HepG2 (cell line): ENCODE data around the gene CLEC4M. TPM values are rescaled to one million over a fixed set of nuclear protein-coding genes. Genes with fewer than 3 reads are reported as not detected.

ENCODE experiments used
- ATAC-seq: fragments of 200-7000 bp; cut with Tn5 transposase; 3 replicates; pipeline ENCODE4 v1.9.1; 2020; ENCODE audit warnings: mild to moderate bottlenecking, moderate library complexity
- BruUV-seq: library from RNA; stranded (reverse); fragments of 400-500 nt; replicated peaks from 2 replicates; lab custom pipeline; 2021; lab: Mats Ljungman, UMichigan
- CTCF ChIA-PET: fragments of 300-600 bp; formaldehyde crosslinking; extraction: SDS; loops from one replicate; lab custom pipeline; 2021; ENCODE audit warnings: low total read pairs, inconsistent platforms, low intra/inter-chr PET ratio; lab: Yijun Ruan, JAX
- POLR2A ChIA-PET: fragments of 350-600 bp; sonication (Branson Sonifier 250); formaldehyde crosslinking; loops from one replicate; lab custom pipeline; 2020; ENCODE audit warnings: antibody characterized with exemption, inconsistent platforms; lab: Yijun Ruan, JAX
- DNase-seq: peaks from one replicate; pipeline ENCODE4 v3.0.0-alpha.2; 2015; ENCODE audit warnings: low spot score
- FAIRE-seq: peaks from 3 replicates; lab custom pipeline; 2011; peaks lifted over from hg19 to GRCh38; lab: Jason Lieb, UNC
- H2AFZ ChIP-seq: one replicate; pipeline ENCODE4 v1.6.1; 2011; ENCODE audit warnings: low read length, inconsistent platforms
- H3K27ac ChIP-seq: fragments of 300-600 bp; 3 replicates; pipeline ENCODE4 v1.8.0; 2011; ENCODE audit warnings: mixed run types, mild to moderate bottlenecking, mixed read lengths, low read length, inconsistent platforms; ENCODE audit not compliant: insufficient read depth; ENCODE audit errors: extremely low read length
- H3K27me3 ChIP-seq, 2 experiments: fragments of 200-600 bp in 1 of 2; 2 replicates in 1 of 2; 3 replicates in 1 of 2; pipeline versions ENCODE4 v1.6.0 to v1.8.0; 2011; ENCODE audit warnings: low read length in 2 of 2, mild to moderate bottlenecking in 2 of 2, moderate library complexity in 2 of 2, inconsistent platforms in 1 of 2; ENCODE audit not compliant: insufficient read depth in 2 of 2, control insufficient read depth in 1 of 2
- H3K36me3 ChIP-seq, 2 experiments: fragments of 200-600 bp in 1 of 2; replicated peaks in 1 of 2; 2 replicates in 1 of 2; 3 replicates in 1 of 2; pipeline versions ENCODE4 v1.5.1 to v1.8.0; 2011; ENCODE audit warnings: low read length in 2 of 2, inconsistent platforms in 1 of 2; ENCODE audit not compliant: insufficient read depth in 2 of 2, control insufficient read depth in 1 of 2
- H3K4me1 ChIP-seq: 2 replicates; pipeline ENCODE4 v1.5.1; 2012; ENCODE audit warnings: low read length, inconsistent platforms; ENCODE audit not compliant: insufficient read depth
- H3K4me2 ChIP-seq: 2 replicates; pipeline ENCODE4 v1.6.0; 2011; ENCODE audit warnings: low read depth, low read length, inconsistent platforms
- H3K4me3 ChIP-seq, 3 experiments: fragments of 200-600 bp in 1 of 3; sonication (generic), shearing (Covaris generic) in 1 of 3; replicated peaks in 1 of 3; 2 replicates each; pipeline ENCODE4 v1.5.1; 2011 to 2016; ENCODE audit warnings: low read length in 3 of 3, inconsistent platforms in 2 of 3, low read depth in 2 of 3, mild to moderate bottlenecking in 2 of 3, control low read depth in 1 of 3, mixed read lengths in 1 of 3; ENCODE audit not compliant: insufficient read depth in 1 of 3
- H3K79me2 ChIP-seq: one replicate; pipeline ENCODE4 v1.6.1; 2011; ENCODE audit warnings: low read length, inconsistent platforms; ENCODE audit not compliant: insufficient read depth
- H3K9ac ChIP-seq: 2 replicates; pipeline ENCODE4 v1.6.0; 2011; ENCODE audit warnings: mild to moderate bottlenecking, low read depth, low read length, inconsistent platforms; ENCODE audit not compliant: insufficient read depth
- H3K9me3 ChIP-seq: 2 replicates; pipeline ENCODE4 v1.5.1; 2012; ENCODE audit warnings: mild to moderate bottlenecking, low read length
- H4K20me1 ChIP-seq: 2 replicates; pipeline ENCODE4 v1.6.0; 2011; ENCODE audit warnings: inconsistent platforms, mild to moderate bottlenecking, low read length, moderate library complexity; ENCODE audit not compliant: insufficient read depth
- ELF4 ChIP-seq: sonication (generic); formaldehyde crosslinking; IDR thresholded peaks from 2 replicates; pipeline ENCODE4 v1.5.0; 2020; ENCODE audit warnings: missing genetic modification reagents, mild to moderate bottlenecking, moderate library complexity, borderline replicate concordance
- MBD4 ChIP-seq: IDR thresholded peaks from 2 replicates; pipeline ENCODE4 v1.6.1; 2012; ENCODE audit warnings: low read length, inconsistent platforms, borderline replicate concordance
- SIN3A ChIP-seq: IDR thresholded peaks from 2 replicates; pipeline ENCODE4 v1.6.1; 2011; ENCODE audit warnings: low read depth, mild to moderate bottlenecking, control low read depth, low read length, borderline replicate concordance
- ZNF768 ChIP-seq: sonication (generic); formaldehyde crosslinking; IDR thresholded peaks from 2 replicates; pipeline ENCODE4 v1.4.0; 2020; ENCODE audit warnings: missing genetic modification reagents
- ZNF83 ChIP-seq: sonication (generic); formaldehyde crosslinking; IDR thresholded peaks from 2 replicates; pipeline ENCODE4 v1.4.0; 2020; ENCODE audit warnings: missing genetic modification reagents, mild to moderate bottlenecking, borderline replicate concordance
- WGBS: methylation state at CpG from one replicate; pipeline ENCODE4 v1.1.6; 2017; ENCODE audit warnings: low lambda C conversion rate; 5-methylcytosine and 5-hydroxymethylcytosine counted together
- in situ Hi-C: cut with HindIII; loops from 2 replicates; pipeline ENCODE4 v1.10.0; 2017; ENCODE audit warnings: low pct_unique_long_range_greater_than_20kb; ENCODE audit not compliant: extremely low pct_ligation_motif_present
- intact Hi-C: fragments of 100-400 bp; cut with micrococcal nuclease; formaldehyde crosslinking; loops from one replicate; pipeline ENCODE4 v1.10.0; 2022; ENCODE audit not compliant: unreplicated experiment
- polyA plus RNA-seq, 8 experiments: library from polyadenylated mRNA; depleted of rRNA in 3 of 8; stranded (reverse) in 7 of 8; unstranded in 1 of 8; fragments of >200 nt; fragmentation: Illumina TruSeq in 4 of 8; extraction: Trizol in 4 of 8; gene quantifications; 2 replicates each; pipeline versions ENCODE4 v1.2.1 to v1.2.3, GENCODE V29; 2011 to 2016; ENCODE audit warnings: low read depth in 4 of 8, missing spikeins in 1 of 8, mixed read lengths in 1 of 8; ENCODE audit not compliant: insufficient read depth in 1 of 8
- total RNA-seq, 5 experiments: library from RNA; depleted of rRNA; stranded (reverse); fragments of >200 nt; fragmentation: Illumina TruSeq; extraction: Trizol; gene quantifications; 2 replicates each; pipeline ENCODE4 v1.2.3, GENCODE V29; 2016; ENCODE audit warnings: low read depth in 1 of 5
- TF ChIP-seq, protein P1 (sequence below): sonication (generic); formaldehyde crosslinking; IDR thresholded peaks from 2 replicates; pipeline ENCODE4 v1.8.1; 2023; ENCODE audit warnings: missing genetic modification reagents, inconsistent platforms, borderline replicate concordance

The CLEC4M gene
- total and polyA plus RNA-seq, 2 of the 13 experiments (the other 11 are each of a cell fraction or from before 2014, with no cell fraction given), result not detected

DNA sequence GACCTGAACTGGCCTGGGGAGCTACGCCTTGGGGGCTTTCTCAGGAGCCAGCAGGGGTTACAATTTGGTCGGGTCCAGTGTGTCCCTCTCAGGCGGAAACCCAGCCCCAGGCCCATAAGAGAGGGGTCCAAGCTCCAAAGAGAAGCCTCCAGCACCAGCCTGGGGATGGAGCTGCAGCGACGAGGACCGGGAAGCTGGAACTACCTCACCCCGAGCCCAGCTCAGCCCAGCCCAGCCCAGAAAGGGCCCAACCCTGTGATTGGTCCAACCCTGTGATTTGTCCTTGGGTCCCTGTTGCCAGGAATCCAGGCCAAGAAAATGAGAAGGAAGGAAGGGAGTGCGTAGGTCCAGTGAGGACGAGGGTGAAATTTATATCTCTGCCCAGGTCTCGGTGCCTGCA, 24.1 kb downstream of the CLEC4M start (continued):
- TF ChIP-seq SIN3A (no peak), MBD4 (no peak)

DNA sequence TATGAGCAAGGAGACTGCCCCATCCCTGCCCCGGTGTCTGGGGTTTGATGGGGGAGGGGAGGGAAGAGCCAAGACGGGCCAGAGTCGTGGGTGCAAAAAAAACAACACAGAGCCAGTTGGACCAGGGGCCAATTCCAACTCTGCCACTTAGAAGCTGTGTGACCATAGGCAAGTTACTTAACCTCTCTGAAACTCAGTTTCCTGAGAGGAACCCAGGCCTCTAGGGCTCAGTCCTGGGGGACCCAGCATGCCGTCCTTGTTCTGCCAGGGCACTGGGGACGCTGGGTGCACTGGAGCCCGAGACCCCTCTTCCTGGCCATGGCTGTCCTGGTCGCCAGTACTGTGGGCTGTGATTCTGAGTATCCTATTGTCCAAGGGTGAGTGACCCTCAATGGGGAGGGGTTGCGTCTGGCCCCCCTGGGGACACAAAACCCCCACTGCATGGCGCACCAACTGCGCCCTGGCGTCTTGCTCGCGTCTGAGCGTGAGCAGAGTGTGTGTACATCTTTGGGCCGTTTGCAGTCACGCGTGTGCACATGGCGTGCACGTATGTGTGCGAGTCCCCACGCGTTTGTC, 24.6 kb downstream of the CLEC4M start:
- H3K27ac ChIP-seq, result no peak overlapping the region
- FAIRE-seq, result no peak
- no peaks in the 10 kb centered on the region; the same call in 1 of the 2 replicates for H4K20me1 ChIP-seq
- in situ Hi-C loops (no loop called here), intact Hi-C loops (no loop called here)
- no peaks in the 10 kb centered on the region for H3K4me1 ChIP-seq
- H3K4me2 ChIP-seq, result no peak overlapping the region
- ChIA-PET POLR2A (interaction anchor here (0.5 kb wide), 1 partner anchor 9 kb away, joined by 3 read pairs; no protein-coding TSS in a partner anchor), CTCF (no interaction called here)
- H3K9ac ChIP-seq, result no peak overlapping the region
- H3K36me3 ChIP-seq, result no peaks in the 10 kb centered on the region
- no peaks in the 10 kb centered on the region for H3K9me3 ChIP-seq
- no TSS peak for BruUV-seq
- H3K27me3 ChIP-seq, result peaks cover 2 to 17% of the 10 kb centered on the region in 2 experiments
- H3K79me2 ChIP-seq, result no peaks in the 10 kb centered on the region
- DNase-seq, result no peak
- TF ChIP-seq ELF4 (CRISPR knock-in tag), result no peak
- no peak for TF ChIP-seq ZNF83 (CRISPR knock-in tag)
- TF ChIP-seq, protein P1, sequence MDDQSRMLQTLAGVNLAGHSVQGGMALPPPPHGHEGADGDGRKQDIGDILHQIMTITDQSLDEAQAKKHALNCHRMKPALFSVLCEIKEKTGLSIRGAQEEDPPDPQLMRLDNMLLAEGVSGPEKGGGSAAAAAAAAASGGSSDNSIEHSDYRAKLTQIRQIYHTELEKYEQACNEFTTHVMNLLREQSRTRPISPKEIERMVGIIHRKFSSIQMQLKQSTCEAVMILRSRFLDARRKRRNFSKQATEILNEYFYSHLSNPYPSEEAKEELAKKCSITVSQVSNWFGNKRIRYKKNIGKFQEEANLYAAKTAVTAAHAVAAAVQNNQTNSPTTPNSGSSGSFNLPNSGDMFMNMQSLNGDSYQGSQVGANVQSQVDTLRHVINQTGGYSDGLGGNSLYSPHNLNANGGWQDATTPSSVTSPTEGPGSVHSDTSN (CRISPR knock-in tag), result no peak
- peak; percentile 94 for TF ChIP-seq ZNF768 (CRISPR knock-in tag)
- H3K4me3 ChIP-seq, result no peak overlapping the region
- 0% methylated on average over 1 of the region's 22 CpGs for WGBS
- ATAC-seq, result no peak
- H2AFZ ChIP-seq, result no peak overlapping the region
